ENCODE results near the gene NLRC3.

GRCh38 chr16:3594316-3595109 lies 17.3 kb upstream of the NLRC3 start:
- no peak for TF ChIP-seq NFIC (IDR thresholded peaks at IDR 0.05; ENCODE audit: borderline replicate concordance)
- TF ChIP-seq, protein P1, sequence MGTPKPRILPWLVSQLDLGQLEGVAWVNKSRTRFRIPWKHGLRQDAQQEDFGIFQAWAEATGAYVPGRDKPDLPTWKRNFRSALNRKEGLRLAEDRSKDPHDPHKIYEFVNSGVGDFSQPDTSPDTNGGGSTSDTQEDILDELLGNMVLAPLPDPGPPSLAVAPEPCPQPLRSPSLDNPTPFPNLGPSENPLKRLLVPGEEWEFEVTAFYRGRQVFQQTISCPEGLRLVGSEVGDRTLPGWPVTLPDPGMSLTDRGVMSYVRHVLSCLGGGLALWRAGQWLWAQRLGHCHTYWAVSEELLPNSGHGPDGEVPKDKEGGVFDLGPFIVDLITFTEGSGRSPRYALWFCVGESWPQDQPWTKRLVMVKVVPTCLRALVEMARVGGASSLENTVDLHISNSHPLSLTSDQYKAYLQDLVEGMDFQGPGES (IDR thresholded peaks at IDR 0.05; ENCODE audit: low read depth, low read length), result no peak
- no peak for TF ChIP-seq CTCF (IDR thresholded peaks at IDR 0.05)
- no peak for TF ChIP-seq GATA2 (CRISPR knock-in tag; IDR thresholded peaks at IDR 0.05)
- TF ChIP-seq, protein P2, sequence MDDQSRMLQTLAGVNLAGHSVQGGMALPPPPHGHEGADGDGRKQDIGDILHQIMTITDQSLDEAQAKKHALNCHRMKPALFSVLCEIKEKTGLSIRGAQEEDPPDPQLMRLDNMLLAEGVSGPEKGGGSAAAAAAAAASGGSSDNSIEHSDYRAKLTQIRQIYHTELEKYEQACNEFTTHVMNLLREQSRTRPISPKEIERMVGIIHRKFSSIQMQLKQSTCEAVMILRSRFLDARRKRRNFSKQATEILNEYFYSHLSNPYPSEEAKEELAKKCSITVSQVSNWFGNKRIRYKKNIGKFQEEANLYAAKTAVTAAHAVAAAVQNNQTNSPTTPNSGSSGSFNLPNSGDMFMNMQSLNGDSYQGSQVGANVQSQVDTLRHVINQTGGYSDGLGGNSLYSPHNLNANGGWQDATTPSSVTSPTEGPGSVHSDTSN (IDR thresholded peaks at IDR 0.05), result no peak
- TF ChIP-seq MXI1 (IDR thresholded peaks at IDR 0.05; ENCODE audit: low read depth, low read length), result no peak
